GM10847 (cell line): ENCODE results near the gene TEX19.

ENCODE experiments used
- POLR2A ChIP-seq: IDR thresholded peaks from 2 replicates; pipeline ENCODE4 v1.6.1; 2011; ENCODE audit not compliant: insufficient read length; ENCODE audit errors: extremely low read depth

TEX19 gene

GRCh38 chr17:82342361-82343079, 16.5 kb upstream of the TEX19 start:
- TF ChIP-seq POLR2A = no peak

DNA sequence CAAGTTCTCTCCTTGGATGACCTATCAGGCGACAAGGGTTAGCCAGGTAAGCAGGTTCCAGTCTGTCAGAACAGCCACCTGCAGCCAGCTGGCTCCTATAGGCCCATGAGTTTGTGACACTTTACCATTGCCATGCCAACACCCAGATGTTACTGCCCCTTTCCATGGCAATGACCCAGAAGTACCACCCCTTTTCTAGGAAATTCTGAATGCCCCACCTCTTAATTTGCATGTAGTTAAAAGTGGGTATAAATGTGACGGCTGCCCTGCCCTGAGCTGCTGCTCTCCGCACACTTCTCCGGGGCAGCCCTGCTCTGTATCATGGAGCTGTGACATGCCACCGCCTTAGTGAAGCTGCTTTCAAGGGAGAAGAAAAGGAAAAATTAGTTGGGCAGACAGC, 15.5 kb upstream of the TEX19 start:
- TF ChIP-seq POLR2A = no peak

DNA sequence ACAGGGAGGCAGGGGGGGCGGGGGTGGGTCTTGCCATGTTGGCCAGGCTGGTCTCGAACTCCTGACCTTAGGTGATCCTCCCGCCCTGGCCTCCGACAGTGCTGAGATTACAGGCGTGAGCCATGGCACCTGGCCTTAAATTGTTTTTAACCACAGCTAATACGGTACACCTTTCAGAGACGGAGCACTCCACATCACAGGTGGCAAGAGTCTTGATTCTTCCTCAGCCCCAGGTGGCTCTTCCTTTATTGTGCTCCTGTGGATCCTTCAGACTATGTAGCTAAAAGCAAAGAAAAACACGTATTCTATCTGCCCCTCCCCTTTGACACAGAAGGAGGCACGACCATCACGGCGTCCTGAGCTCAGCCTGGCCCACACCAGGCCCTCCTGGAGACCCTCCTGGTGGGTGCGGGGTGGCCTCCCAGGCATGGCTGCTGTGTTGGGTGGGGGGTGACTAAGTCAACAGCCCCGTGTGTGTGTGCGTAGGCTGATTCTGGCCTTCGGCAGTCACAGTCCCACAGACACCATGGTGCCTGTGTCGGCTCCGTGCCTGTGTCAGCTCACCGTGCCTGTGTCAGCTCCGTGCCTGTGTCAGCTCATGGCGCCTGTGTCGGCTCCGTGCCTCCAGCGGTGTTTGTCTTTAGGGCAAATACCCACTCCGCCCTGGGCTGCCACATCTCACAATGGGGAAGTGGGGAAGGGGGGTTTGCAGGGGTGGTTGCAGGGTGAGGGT, 14.7 kb upstream of the TEX19 start:
- TF ChIP-seq POLR2A = no peak

DNA sequence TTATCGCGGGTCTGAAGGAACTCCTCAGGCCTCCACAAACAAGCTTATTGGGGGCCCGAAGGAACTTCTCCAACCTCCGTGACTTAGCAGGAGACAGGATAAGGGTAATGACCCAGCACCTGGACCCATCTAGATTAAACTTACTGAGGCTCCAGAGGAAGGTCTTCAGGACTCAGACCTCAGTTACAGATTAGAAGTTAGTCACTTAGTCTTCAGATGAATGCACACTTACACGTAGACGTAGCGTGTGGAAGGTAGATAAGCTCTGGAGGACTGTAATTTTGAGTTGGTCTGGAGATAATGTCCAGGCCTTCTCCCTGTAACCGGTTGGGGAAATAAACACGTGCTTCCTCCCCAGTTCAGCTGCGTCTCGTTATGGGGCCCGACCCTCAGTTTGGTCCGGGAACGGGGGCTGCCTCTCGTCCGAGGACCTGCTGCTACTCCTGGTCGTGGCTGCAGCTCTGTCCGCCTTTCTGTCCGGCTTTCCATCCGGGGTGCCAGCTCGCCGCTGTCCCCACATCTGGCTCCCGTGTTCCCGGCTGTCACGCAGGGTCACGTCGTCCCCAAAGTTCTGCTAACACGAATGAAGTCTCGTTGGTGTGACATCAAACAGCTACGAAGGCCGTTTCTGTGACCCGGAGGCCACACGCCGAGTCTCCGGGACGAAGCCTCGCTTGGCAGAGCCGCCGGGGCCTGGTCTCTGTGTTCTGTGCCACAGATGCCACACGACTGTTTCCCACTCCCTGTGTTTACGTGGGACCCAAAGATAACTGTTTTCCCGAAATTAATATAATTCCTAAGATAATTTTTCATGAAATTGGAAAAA, 13.7 kb upstream of the TEX19 start:
- TF ChIP-seq POLR2A = no peak

DNA sequence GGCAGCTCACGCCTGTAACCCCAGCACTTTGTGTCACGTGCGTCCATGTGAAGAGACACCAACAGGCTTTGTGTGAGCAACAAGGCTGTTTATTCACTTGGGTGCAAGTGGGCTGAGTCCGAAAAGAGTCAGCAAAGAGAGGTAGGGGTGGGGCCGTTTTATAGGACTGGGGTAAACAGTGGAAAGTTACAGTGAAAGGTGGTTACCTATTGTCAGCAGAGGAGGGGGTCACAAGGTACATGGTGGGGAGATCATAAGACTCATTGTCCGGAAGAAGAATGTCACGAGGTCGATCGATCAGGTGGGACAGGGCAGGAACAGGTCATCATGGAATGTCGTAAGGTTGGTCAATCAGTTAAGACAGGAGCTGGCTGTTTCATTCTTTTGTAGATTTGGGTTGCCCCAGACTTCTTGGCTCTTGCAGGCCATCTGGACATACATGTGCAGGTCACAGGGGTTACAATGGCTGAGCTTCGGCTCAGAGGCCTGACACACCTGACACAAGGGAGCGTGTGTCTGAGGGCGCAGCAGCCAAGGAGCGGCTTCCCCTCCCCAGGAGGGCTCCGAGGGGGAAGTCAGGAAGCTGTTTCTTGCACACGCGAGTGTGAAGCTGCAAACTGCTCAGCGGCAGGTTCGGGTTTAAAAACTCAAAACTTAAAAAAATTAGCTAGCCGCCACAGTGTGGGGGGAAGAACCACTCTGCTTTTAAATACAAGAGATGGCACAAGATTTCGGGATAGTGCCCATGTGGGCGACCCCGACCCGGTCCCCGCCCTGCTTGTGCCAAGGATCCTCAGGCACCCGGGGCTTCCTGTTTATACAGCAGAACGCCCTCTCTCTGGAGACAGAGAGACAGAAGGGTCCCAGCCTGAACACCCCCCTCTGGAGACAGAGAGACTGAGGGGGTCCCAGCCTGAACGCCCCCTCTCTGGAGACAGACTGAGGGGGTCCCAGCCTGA, 12.4 kb upstream of the TEX19 start:
- TF ChIP-seq POLR2A = no peak

DNA sequence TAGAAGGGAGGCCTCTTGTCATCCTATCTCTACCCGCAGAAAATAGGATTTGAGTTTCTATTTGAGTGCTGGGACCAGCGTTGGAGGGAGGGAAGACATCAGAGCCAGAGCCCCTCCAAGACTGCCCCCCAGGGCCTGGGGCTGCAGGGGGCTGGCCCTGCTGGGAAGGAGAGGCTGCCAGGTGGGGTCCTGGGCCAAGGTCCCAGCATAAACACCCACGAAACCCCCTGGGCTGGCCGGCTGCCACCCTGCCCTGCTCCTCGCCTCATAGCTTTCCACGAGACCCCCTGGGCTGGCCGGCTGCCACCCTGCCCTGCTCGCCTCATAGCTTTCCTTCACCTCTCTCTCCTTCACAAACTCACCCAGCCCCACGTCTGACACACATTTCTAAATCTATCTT, 10.6 kb upstream of the TEX19 start:
- TF ChIP-seq POLR2A = no peak

DNA sequence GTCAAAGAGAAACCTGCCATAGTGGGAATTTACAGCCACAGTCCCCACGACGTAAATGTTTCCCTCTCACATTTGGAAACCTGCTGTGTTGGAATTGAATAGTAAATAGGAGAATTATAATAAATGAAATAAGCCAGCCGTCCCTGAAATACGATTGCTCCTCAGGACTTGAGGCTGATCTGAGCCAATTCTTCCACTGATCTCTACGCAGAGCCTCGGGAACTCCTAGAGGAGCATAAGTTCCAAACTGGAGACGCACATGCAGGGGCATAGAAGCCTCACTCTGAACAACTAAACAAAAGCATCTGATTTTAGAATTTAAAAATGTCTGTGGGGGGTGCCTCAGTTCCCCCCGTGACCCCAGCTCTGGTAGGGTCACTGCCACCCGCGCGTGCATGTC, 10.2 kb upstream of the TEX19 start:
- TF ChIP-seq POLR2A = no peak

- no peak for TF ChIP-seq POLR2A
Observed at GRCh38 chr17:82349287-82349701, 9.8 kb upstream of the TEX19 start.

DNA sequence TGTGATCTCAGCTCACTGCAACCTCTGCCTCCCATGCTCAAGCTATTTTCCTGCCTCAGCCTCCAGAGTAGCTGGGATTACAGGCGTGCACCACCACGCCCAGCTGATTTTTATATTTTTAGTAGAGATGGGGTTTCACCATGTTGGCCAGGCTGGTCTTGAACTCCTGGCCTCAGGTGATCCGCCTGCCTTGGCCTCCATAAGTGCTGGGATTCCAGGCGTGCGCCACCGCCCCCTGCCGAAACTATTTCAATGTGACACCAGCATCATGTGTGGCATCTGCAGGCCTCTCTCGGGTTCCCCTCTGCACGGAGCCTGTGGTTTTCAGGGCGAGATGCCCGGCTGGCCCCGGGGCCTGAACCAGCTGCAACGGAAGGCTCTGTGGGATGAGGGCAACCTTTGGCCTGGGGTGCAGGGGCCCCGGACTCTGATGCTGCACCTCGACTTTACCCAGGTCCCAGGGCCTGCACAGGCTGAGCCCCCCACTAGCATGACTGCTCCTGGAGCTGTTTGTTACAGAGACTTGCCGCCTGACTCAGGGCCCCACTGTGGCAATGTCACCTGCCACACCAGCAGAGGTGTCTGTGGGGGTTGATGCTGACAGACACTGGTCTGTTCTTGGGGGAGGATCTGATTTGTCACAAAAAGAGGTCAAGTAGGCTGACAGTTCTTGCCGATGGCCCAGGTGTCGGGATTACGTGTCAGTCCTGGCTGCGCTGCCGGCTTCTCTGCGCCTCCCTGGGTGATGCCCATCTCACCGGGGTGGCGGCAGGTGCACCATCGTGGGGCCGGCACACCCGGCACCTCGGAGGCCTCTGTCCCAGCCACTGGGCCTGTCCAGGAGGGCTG, 8.6 kb upstream of the TEX19 start:
- no peak for TF ChIP-seq POLR2A

DNA sequence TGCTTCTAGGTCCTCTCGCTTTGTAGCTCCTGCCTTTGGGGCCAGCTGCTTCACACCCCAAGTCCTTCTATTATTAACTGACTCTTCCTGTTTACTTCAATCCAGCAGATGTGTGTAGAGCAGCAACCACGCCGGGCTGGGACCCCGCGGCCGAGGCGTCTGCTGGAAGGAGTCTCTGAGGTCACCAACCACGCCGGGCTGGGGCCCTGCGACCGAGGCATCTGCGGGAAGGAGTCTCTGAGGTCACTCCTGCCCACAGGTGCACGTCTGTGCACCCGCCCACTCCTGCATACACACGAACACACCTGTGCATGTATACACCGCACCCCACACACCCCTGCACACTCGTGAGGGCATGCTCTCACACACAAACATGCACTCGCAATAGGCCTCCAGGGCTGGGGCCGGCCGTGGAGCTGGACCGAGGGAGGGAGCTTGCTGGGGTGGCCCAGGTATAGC, 7.8 kb upstream of the TEX19 start:
- no peak for TF ChIP-seq POLR2A

DNA sequence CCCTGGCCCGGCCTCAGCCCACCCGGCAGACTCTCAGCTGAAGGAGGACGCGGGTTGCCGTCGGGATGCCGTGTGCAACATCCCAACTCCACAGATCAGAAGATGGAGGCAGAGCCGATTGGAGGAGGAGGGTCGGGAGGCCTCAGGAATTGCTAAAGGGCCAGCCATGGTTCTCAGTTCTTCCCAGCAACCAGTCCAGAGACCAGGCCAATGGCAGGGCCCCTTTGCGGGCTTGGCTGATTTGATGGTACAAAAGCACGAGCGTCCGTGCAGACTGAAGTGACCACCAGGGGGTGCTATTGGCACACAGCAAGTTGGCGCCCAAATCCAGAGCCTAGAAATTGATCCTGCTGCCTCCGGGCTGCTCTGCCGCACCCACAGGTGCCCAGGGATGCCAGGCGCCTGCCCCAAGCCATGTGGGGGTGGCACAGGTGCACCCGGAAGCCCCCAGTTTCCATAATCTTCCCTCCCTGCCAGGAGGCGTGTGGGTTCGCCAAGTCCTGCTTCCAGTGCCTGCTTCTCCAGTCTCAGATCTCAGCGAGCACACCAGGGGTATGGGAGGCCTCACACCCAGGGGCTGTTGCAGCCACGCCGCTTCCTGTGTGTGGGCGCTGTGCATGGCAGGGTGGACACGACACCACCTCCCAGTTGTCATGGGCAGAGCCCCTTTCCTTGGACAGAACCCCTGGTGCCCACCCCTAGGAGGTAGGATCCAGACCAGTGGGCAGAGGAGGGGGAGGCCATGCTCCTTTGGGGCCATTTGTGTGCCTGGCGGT, 7.1 kb upstream of the TEX19 start:
- TF ChIP-seq POLR2A = no peak

- TF ChIP-seq POLR2A = no peak
Observed at GRCh38 chr17:82353484-82353883, 5.6 kb upstream of the TEX19 start.

DNA sequence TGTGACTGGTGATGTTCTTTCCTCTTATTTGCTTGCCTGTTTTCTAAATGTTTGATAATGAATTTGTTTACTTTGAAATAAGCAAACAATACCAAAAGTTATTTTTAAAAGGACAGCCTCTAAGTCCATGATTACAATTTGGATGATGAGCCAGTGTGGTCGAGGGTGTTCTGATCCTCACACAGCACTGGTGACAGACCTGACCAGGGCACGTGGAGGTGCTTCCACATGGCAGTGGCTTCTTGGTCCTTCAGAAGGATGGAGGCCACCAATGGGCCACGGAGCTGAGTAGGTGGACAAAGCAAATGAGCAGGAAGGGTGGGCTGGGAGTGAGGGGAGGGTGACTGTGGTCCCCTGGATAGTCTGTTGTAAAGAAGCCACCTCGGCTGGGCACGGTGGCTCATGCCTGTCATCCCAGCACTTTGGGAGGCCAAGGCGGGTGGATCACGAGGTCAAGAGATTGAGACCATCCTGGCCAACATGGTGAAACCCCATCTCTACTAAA, 4.2 kb upstream of the TEX19 start:
- no peak for TF ChIP-seq POLR2A
